HepG2 (cell line): ENCODE measurements around the gene MZF1. TPM values are rescaled to one million over a fixed set of nuclear protein-coding genes. Genes with fewer than 3 reads are reported as not detected.

Experiments used
- ARID5B ChIP-seq: IDR thresholded peaks from 2 replicates; pipeline ENCODE4 v1.4.0; 2020; ENCODE audit warnings: mild to moderate bottlenecking, missing genetic modification reagents
- ATF7 ChIP-seq, 2 experiments: fragments of 450-650 bp in 1 of 2; sonication (generic) in 1 of 2; formaldehyde crosslinking in 1 of 2; IDR thresholded peaks; 2 replicates each; pipeline versions ENCODE4 v1.4.0 to v1.6.1; 2016 to 2020; ENCODE audit warnings: antibody characterized with exemption in 1 of 2, mild to moderate bottlenecking in 1 of 2, missing genetic modification reagents in 1 of 2
- MAFF ChIP-seq: IDR thresholded peaks from 2 replicates; pipeline ENCODE4 v1.6.1; 2011; ENCODE audit warnings: low read depth, low read length, improper control_type of control experiment
- MATR3 ChIP-seq: sonication (generic); formaldehyde crosslinking; IDR thresholded peaks from 2 replicates; pipeline ENCODE4 v1.4.0; 2020; ENCODE audit warnings: missing genetic modification reagents
- RBM39 ChIP-seq: fragments of 200-400 bp; formaldehyde crosslinking; IDR thresholded peaks from one replicate; pipeline ENCODE4 v1.6.1; 2018; ENCODE audit warnings: antibody characterized with exemption, mild to moderate bottlenecking, low read depth, low read length; ENCODE audit not compliant: poor library complexity, severe bottlenecking
- THAP11 ChIP-seq: IDR thresholded peaks from 2 replicates; pipeline ENCODE4 v1.6.1; 2016; ENCODE audit warnings: missing biosample characterization, missing genetic modification reagents
- THAP9 ChIP-seq: sonication (generic); formaldehyde crosslinking; IDR thresholded peaks from 2 replicates; pipeline ENCODE4; 2020; ENCODE audit warnings: missing genetic modification reagents, mild to moderate bottlenecking, borderline replicate concordance
- YEATS4 ChIP-seq: sonication (generic); formaldehyde crosslinking; IDR thresholded peaks from 2 replicates; pipeline ENCODE4 v1.4.0; 2020; ENCODE audit warnings: missing genetic modification reagents, borderline replicate concordance
- ZBTB7A ChIP-seq: sonication (generic); formaldehyde crosslinking; IDR thresholded peaks from 2 replicates; pipeline ENCODE4 v1.8.0; 2022; ENCODE audit warnings: mild to moderate bottlenecking, missing genetic modification reagents
- ZNF12 ChIP-seq: sonication (generic); formaldehyde crosslinking; IDR thresholded peaks from 2 replicates; pipeline ENCODE4 v1.5.0; 2020; ENCODE audit warnings: missing genetic modification reagents
- ZNF318 ChIP-seq: sonication (generic); formaldehyde crosslinking; IDR thresholded peaks from 2 replicates; pipeline ENCODE4 v1.4.0; 2020; ENCODE audit warnings: mild to moderate bottlenecking, missing genetic modification reagents
- ZNF335 ChIP-seq: sonication (generic); formaldehyde crosslinking; IDR thresholded peaks from 2 replicates; pipeline ENCODE4 v1.4.0; 2020; ENCODE audit warnings: missing genetic modification reagents
- ZNF605 ChIP-seq: sonication (generic); formaldehyde crosslinking; IDR thresholded peaks from 2 replicates; pipeline ENCODE4 v1.8.0; 2022; ENCODE audit warnings: mild to moderate bottlenecking, missing genetic modification reagents
- polyA plus RNA-seq, 8 experiments: library from polyadenylated mRNA; depleted of rRNA in 3 of 8; stranded (reverse) in 7 of 8; unstranded in 1 of 8; fragments of >200 nt; fragmentation: Illumina TruSeq in 4 of 8; extraction: Trizol in 4 of 8; gene quantifications; 2 replicates each; pipeline versions ENCODE4 v1.2.1 to v1.2.3, GENCODE V29; 2011 to 2016; ENCODE audit warnings: low read depth in 4 of 8, missing spikeins in 1 of 8, mixed read lengths in 1 of 8; ENCODE audit not compliant: insufficient read depth in 1 of 8
- total RNA-seq, 5 experiments: library from RNA; depleted of rRNA; stranded (reverse); fragments of >200 nt; fragmentation: Illumina TruSeq; extraction: Trizol; gene quantifications; 2 replicates each; pipeline ENCODE4 v1.2.3, GENCODE V29; 2016; ENCODE audit warnings: low read depth in 1 of 5

The MZF1 gene
- total and polyA plus RNA-seq, 2 of the 13 experiments (the other 11 are each of a cell fraction or from before 2014, with no cell fraction given) = 3.1 to 8.1 TPM

- TF ChIP-seq ATF7 (IDR thresholded peaks at IDR 0.05) (peak; percentile 81), ATF7 (CRISPR knock-in tag; IDR thresholded peaks at IDR 0.05) (no peak; the same call in 1 of the 2 replicates), THAP11 (CRISPR knock-in tag) (peak; percentile 81), RBM39 (no peak), ZNF605 (CRISPR knock-in tag) (no peak), THAP9 (CRISPR knock-in tag) (peak; percentile 58; the same call in 1 of the 2 replicates), ARID5B (CRISPR knock-in tag) (peak; percentile 24; the same call in 1 of the 2 replicates), YEATS4 (CRISPR knock-in tag) (peak; percentile 93), MATR3 (CRISPR knock-in tag) (no peak), ZNF12 (CRISPR knock-in tag) (no peak), ZNF335 (CRISPR knock-in tag) (peak; percentile 46; the same call in 1 of the 2 replicates), ZBTB7A (CRISPR knock-in tag) (0 out of 2 replicates have a peak, but pooled peaks have one; percentile 11), MAFF (no peak), ZNF318 (CRISPR knock-in tag) (no peak)
These were observed 29.1 kb downstream of the MZF1 start, which contains the start of gene TRIM28 (continued) for GRCh38 chr19:58543826-58544590.
